ENCODE data around the gene TBC1D9B.
"Not testable (repeated sequence)": the region's sequence is repeated elsewhere in the genome, so short reads cannot be mapped to it uniquely, and the experiment has no call there.

The TBC1D9B gene

GRCh38 chr5:179840321-179840720 lies 67.4 kb downstream of the TBC1D9B start:
- in situ Hi-C loops (cut with MboI; ENCODE audit: low sequenced_read_pairs): no loop called here

GRCh38 chr5:179839328-179840256 lies 68.1 kb downstream of the TBC1D9B start:
- in situ Hi-C loops (cut with MboI; ENCODE audit: low sequenced_read_pairs): no loop called here

DNA sequence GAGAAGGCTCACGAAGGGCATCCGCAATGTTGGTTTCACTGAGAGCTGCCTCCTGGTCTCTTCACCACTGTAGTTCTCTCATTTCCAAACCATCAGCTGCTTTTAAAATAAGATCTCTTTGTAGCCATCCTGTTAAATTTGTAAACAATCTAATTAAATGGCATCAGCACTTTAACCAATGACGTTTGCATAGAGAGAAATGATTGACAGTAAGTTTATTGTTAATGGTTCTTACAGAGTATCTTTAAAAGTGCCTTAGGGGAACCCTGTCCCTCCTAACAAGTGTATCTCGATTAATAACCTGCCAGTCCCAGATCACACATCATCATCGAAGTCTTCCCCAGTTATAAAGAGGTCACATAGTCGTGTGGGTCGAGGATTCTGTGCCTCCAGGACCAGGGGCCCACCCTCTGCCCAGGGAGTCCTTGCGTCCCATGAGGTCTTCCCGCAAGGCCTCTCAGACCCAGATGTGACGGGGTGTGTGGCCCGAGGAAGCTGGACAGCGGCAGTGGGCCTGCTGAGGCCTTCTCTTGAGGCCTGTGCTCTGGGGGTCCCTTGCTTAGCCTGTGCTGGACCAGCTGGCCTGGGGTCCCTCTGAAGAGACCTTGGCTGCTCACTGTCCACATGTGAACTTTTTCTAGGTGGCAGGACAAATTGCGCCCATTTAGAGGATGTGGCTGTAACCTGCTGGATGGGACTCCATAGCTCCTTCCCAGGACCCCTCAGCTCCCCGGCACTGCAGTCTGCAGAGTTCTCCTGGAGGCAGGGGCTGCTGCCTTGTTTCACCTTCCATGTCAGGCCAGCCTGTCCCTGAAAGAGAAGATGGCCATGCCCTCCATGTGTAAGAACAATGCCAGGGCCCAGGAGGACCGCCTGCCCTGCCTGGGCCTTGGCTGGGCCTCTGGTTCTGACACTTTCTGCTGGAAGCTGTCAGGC lies 70.4 kb downstream of the TBC1D9B start:
- in situ Hi-C loops (cut with MboI; ENCODE audit: low sequenced_read_pairs): no loop called here

GRCh38 chr5:179836225-179837019 lies 71.3 kb downstream of the TBC1D9B start:
- in situ Hi-C loops (cut with MboI; ENCODE audit: low sequenced_read_pairs): no loop called here

DNA sequence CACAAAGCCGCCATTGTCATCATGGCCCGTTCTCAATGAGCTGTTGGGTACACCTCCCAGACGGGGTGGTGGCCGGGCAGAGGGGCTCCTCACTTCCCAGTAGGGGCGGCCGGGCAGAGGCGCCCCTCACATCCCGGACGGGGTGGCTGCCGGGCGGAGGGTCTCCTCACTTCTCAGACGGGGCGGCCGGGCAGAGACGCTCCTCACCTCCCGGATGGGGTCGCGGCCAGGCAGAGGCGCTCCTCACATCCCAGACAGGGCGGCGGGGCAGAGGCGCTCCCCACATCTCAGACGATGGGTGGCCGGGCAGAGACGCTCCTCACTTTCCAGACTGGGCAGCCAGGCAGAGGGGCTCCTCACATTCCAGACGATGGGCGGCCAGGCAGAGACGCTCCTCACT lies 72.8 kb downstream of the TBC1D9B start:
- in situ Hi-C loops (cut with MboI; ENCODE audit: low sequenced_read_pairs): not testable (repeated sequence)

DNA sequence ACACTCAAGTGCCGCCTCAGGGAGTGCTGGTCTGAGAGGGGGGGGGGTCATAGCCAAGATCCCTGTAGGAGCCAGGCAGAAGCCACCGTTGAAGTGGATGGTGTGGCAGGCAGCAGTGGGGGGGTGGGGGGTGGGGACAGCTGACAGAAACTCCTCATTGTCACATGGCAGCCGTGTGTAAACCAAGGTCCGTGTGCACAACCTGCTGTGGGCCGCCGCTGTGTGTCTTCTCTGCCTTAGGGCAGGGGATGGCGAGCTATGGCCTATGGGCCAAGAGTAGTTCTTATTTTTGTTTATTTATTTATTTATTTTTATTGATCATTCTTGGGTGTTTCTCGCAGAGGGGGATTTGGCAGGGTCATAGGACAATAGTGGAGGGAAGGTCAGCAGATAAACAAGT lies 73.6 kb downstream of the TBC1D9B start:
- in situ Hi-C loops (cut with MboI; ENCODE audit: low sequenced_read_pairs): no loop called here

DNA sequence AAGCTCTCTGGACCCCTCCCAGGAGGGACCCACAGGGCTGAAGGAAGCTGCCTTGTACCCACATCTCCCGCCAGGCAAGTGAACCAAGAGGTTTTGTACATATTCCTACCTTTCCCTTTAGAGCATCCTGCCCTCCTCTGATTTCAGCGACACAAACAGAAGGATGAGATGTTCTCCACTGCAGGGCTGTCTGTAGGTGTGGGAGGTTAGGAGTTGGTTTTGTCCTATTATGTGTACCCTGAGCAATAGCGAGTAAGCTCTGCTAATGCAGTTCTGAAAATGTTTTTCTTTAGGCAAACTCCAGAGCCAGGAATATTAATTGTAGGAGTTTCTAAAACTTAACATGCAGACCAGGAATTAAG lies 74.0 kb downstream of the TBC1D9B start:
- in situ Hi-C loops (cut with MboI; ENCODE audit: low sequenced_read_pairs): no loop called here

- in situ Hi-C loops (cut with MboI; ENCODE audit: low sequenced_read_pairs): no loop called here
Observed at GRCh38 chr5:179833056-179833708, 74.5 kb downstream of the TBC1D9B start.

- in situ Hi-C loops (cut with MboI; ENCODE audit: low sequenced_read_pairs): no loop called here
Observed at GRCh38 chr5:179832039-179832745, 75.5 kb downstream of the TBC1D9B start.

DNA sequence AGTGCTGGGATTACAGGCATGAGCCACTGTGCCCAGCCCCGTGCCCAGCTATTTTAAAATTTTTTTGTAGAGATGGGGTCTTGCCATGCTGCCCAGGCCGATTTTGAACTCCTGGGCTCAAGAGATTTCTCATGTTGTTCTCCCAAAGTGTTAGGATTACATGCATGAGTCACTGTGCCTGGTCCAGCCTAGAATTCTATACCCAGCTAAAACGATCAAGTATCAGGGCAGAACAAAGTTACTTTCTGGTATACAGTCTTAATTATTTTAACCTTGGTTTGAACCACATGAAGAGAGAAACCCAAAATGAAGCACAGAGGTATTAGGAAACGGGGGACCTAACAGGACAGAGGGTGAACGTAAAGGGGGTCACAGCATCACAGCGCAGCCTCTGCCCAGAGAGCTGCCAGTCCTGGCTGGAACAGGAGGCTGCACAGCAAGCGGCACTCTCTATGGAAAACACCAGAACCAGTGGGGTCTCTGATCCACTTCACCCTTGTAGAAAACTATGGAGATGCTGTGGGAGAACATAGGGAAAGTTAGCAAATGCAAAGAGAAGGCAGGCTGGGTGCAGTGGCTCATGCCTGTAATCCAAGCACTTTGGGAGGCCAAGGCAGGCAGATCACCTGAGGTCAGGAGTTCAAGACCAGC lies 76.8 kb downstream of the TBC1D9B start:
- in situ Hi-C loops (cut with MboI; ENCODE audit: low sequenced_read_pairs): no loop called here

DNA sequence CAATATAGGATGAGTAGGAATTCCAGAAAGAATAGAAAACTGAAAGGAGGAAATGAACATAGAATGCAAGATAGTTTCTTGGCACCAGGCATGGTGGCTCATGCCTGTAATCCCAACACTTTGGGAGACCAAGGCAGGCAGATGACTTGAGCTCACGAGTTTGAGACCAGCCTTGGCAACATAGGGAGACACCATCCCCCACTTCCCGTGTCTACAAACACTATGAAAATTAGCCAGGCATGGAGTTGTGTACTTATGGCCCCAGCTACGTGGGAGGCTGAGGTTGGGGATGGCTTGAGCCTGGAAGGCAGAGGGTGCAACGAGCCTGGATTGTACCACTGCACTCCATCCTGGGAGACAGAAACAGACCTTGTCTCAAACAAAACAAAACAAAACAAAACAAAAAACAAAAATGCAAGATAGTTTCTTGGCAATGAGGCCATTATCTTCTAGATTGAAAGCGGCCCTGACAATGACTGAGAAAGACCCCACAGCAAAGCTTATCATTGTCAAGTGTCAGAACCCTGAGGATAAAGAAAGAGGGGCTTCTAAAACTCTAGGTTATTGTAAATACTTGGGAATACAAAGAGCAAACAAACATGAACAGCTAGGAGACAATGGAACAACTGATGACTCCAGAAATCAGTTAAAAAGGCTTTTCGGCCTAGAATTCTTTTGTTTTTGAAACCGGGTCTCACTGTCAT lies 77.8 kb downstream of the TBC1D9B start:
- in situ Hi-C loops (cut with MboI; ENCODE audit: low sequenced_read_pairs): no loop called here

GRCh38 chr5:179828756-179829421 lies 78.8 kb downstream of the TBC1D9B start:
- in situ Hi-C loops (cut with MboI; ENCODE audit: low sequenced_read_pairs): no loop called here

- in situ Hi-C loops (cut with MboI; ENCODE audit: low sequenced_read_pairs): no loop called here
Observed at GRCh38 chr5:179827680-179828079, 80.0 kb downstream of the TBC1D9B start.

DNA sequence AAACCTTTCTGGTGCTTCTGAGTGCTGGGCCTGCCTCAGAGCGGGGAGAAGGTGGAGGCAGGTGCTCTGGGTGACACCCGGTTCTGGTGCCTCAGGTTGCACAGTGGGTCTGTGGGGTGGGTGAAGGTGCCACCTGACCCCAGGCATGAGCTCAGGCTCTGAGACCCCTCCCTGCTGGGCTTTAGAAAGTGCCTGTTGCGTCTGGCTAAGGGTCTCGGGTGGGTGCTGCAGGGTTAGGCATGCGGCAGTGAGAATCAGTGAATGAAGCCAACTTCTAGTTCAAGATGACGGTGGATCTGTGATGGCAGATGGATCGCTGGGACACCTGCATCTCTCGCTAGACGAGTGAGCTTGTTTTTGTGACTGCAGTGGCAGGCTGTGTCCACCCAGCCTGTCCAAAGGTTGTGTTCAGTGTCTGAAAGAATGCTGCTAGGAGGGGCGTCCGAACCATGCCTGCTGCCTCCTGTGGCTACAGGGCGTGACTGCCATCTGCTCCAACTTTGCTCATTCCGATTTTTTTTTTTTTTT lies 82.0 kb downstream of the TBC1D9B start:
- in situ Hi-C loops (cut with MboI; ENCODE audit: low sequenced_read_pairs): no loop called here

DNA sequence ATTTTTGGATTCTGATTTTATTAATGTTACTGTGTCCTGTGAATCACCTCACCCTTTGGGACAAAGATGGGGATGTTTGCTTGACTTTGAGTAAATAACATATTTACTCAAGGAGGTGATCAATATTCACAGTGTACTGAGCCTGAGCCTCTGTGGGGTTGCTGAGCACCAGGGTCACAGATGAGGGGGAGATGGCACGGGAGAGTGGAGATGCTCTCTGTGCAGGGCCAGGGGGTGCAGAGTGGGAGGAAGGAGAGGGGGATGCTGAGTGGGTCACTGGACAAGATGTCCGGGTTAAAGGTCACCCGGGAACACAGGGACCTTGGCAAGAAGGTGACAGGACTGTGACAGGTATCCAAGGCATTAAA lies 83.0 kb downstream of the TBC1D9B start:
- in situ Hi-C loops (cut with MboI; ENCODE audit: low sequenced_read_pairs): no loop called here

DNA sequence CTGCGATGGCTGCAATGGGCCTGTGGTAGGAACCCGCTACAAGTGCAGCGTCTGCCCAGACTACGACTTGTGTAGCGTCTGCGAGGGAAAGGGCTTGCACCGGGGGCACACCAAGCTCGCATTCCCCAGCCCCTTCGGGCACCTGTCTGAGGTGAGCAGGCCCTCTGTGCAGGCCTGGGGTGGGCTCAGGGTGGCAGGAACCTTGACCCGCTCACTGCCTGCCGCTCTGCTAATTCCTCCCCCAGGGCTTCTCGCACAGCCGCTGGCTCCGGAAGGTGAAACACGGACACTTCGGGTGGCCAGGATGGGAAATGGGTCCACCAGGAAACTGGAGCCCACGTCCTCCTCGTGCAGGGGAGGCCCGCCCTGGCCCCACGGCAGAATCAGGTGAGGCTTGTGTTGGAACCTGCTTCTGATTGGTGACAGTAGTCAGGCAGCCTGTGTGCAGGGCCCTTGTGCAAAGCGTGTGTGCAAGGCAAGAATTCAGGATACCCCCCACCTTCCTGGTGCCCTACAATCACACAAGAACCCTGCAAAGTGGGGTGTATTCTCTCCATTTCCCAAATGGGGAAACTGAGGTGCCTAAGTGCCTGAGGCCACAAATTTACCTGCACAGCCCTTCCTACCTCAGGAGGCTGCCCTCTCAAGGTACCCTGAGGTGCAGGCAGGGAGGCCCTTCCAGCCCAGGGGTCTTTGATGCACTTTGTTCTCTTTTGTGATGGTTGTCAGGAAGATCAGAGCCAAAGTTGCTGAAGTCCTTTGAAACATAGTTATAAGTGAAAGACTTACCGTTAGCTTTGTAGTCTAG lies 83.6 kb downstream of the TBC1D9B start:
- in situ Hi-C loops (cut with MboI; ENCODE audit: low sequenced_read_pairs): no loop called here

- in situ Hi-C loops (cut with MboI; ENCODE audit: low sequenced_read_pairs): no loop called here
Observed at GRCh38 chr5:179822444-179822990, 85.2 kb downstream of the TBC1D9B start.
